PC-9 (cell line): ENCODE measurements around the gene BCL7B. TPM values are rescaled to one million over a fixed set of nuclear protein-coding genes. Genes with fewer than 3 reads are reported as not detected.
"Not testable (repeated sequence)": the region's sequence is repeated elsewhere in the genome, so short reads cannot be mapped to it uniquely, and the experiment has no call there.

Source experiments
- BruUV-seq: library from RNA; stranded (reverse); fragments of 400-500 nt; replicated peaks from 2 replicates; lab custom pipeline; 2021; lab: Mats Ljungman, UMichigan
- CTCF ChIA-PET: fragments of 300-600 bp; sonication (Branson Sonifier 250); formaldehyde crosslinking; loops from one replicate; lab custom pipeline; 2022; ENCODE audit warnings: antibody characterized with exemption; lab: Charles Lee
- POLR2A ChIA-PET: fragments of 300-600 bp; sonication (Branson Sonifier 250); formaldehyde crosslinking; loops from one replicate; lab custom pipeline; 2022; ENCODE audit warnings: antibody characterized with exemption; ENCODE audit not compliant: unreplicated experiment; lab: Charles Lee
- DNase-seq, 2 experiments: peaks; one replicate each; pipeline versions ENCODE4 v3.0.0 to v3.0.0-alpha.2; 2015 to 2022; ENCODE audit warnings: mixed read lengths in 1 of 2
- H2AFZ ChIP-seq: fragments of 200-600 bp; sonication (generic); 2 replicates; pipeline ENCODE4 v1.8.1; 2017; ENCODE audit warnings: antibody characterized with exemption
- H3F3A ChIP-seq: fragments of 200-600 bp; sonication (generic); 2 replicates; pipeline ENCODE4 v1.8.1; 2017; ENCODE audit warnings: antibody characterized with exemption, mild to moderate bottlenecking, low read depth; ENCODE audit not compliant: insufficient read depth
- H3K27ac ChIP-seq: fragments of 200-600 bp; sonication (generic); 2 replicates; pipeline ENCODE4 v1.6.1; 2016; ENCODE audit warnings: mixed run types
- H3K27me3 ChIP-seq: fragments of 200-600 bp; sonication (generic); 2 replicates; pipeline ENCODE4 v1.6.1; 2016; ENCODE audit warnings: low read depth, mixed run types; ENCODE audit not compliant: insufficient read depth
- H3K36me3 ChIP-seq: fragments of 200-600 bp; sonication (generic); 2 replicates; pipeline ENCODE4 v1.6.1; 2016; ENCODE audit warnings: low read depth, mixed run types
- H3K4me1 ChIP-seq: fragments of 200-600 bp; sonication (generic); replicated peaks from 2 replicates; pipeline ENCODE4 v1.6.1; 2016; ENCODE audit warnings: mixed run types; ENCODE audit not compliant: insufficient read depth
- H3K4me2 ChIP-seq: fragments of 200-600 bp; sonication (generic); 2 replicates; pipeline ENCODE4 v1.6.1; 2017; ENCODE audit warnings: mixed run types
- H3K4me3 ChIP-seq: fragments of 200-600 bp; sonication (generic); 2 replicates; pipeline ENCODE4 v1.6.1; 2016; ENCODE audit warnings: mixed run types
- H3K79me2 ChIP-seq: fragments of 200-600 bp; sonication (generic); 2 replicates; pipeline ENCODE4 v1.6.1; 2017; ENCODE audit warnings: low read depth, mixed run types
- H3K9me2 ChIP-seq: fragments of 200-600 bp; sonication (generic); 2 replicates; pipeline ENCODE4 v1.8.1; 2017; ENCODE audit warnings: mild to moderate bottlenecking; ENCODE audit not compliant: insufficient read depth
- H3K9me3 ChIP-seq: fragments of 200-600 bp; sonication (generic); 2 replicates; pipeline ENCODE4 v1.8.1; 2016; ENCODE audit warnings: low read depth; ENCODE audit not compliant: insufficient read depth
- H4K20me1 ChIP-seq: fragments of 200-600 bp; sonication (generic); 2 replicates; pipeline ENCODE4 v1.8.1; 2017; ENCODE audit not compliant: insufficient read depth
- CTCF ChIP-seq: fragments of 200-600 bp; sonication (generic); conservative IDR thresholded peaks from 2 replicates; pipeline ENCODE4 v1.6.1; 2017; ENCODE audit warnings: mixed run types, antibody characterized with exemption, mild to moderate bottlenecking, moderate library complexity
- EZH2 ChIP-seq: fragments of 200-600 bp; sonication (generic); IDR thresholded peaks from 2 replicates; pipeline ENCODE4 v1.8.0; 2017; ENCODE audit warnings: antibody characterized with exemption, low read depth
- intact Hi-C: fragments of 100-400 bp; cut with micrococcal nuclease; formaldehyde crosslinking; loops from one replicate; pipeline ENCODE4 v1.10.0; 2022; ENCODE audit not compliant: unreplicated experiment
- total RNA-seq: library from RNA; stranded (reverse); gene quantifications from 2 replicates; pipeline ENCODE4 v1.2.3, GENCODE V29; 2021

Gene BCL7B
- total RNA-seq, 1 experiment from 2014 or later: 70.4 TPM

GRCh38 chr7:73567140-73567539 is 9.7 kb upstream of the BCL7B start:
- TF ChIP-seq CTCF (no peak), EZH2 (no peak)
- no peak overlapping the region for H2AFZ ChIP-seq
- ChIA-PET CTCF (no interaction called here), POLR2A (interaction anchor here (0.7 kb wide), 1 partner anchor 11 kb away, joined by 10 read pairs; the partner anchor contains the start of gene TBL2)
- no peak overlapping the region for H3K4me3 ChIP-seq
- no peak overlapping the region for H3K27ac ChIP-seq
- peaks cover 35% of the 10 kb centered on the region; the same call in 1 of the 2 replicates for H3F3A ChIP-seq
- no peaks in the 10 kb centered on the region for H3K9me2 ChIP-seq
- H3K9me3 ChIP-seq: no peaks in the 10 kb centered on the region
- no peak overlapping the region for H3K4me2 ChIP-seq
- H3K4me1 ChIP-seq: no peaks in the 10 kb centered on the region
- no peaks in the 10 kb centered on the region for H3K79me2 ChIP-seq
- BruUV-seq: no TSS peak
- DNase-seq: no peak
- H4K20me1 ChIP-seq: no peaks in the 10 kb centered on the region; the same call in none of the 2 replicates
- H3K27me3 ChIP-seq: no peaks in the 10 kb centered on the region
- H3K36me3 ChIP-seq: 0 out of 2 replicates have a peak, but pooled peaks cover 4% of the 10 kb centered on the region
- intact Hi-C loops: no loop called here

GRCh38 chr7:73566431-73566830 is 8.9 kb upstream of the BCL7B start:
- H3K4me2 ChIP-seq, H3K4me1 ChIP-seq, H3K9me2 ChIP-seq, H3K27me3 ChIP-seq, H3K4me3 ChIP-seq, DNase-seq, intact Hi-C loops, H2AFZ ChIP-seq, CTCF ChIA-PET, H3K79me2 ChIP-seq, H3K27ac ChIP-seq, BruUV-seq, H3K36me3 ChIP-seq, H4K20me1 ChIP-seq, H3K9me3 ChIP-seq: not testable (repeated sequence)
- H3F3A ChIP-seq: peaks cover 35% of the 10 kb centered on the region; the same call in 1 of the 2 replicates
- POLR2A ChIA-PET: interaction anchor here (0.6 to 0.7 kb wide), 2 partner anchors 34 to 111 kb away, joined by 3 to 7 read pairs; no protein-coding TSS in a partner anchor

DNA sequence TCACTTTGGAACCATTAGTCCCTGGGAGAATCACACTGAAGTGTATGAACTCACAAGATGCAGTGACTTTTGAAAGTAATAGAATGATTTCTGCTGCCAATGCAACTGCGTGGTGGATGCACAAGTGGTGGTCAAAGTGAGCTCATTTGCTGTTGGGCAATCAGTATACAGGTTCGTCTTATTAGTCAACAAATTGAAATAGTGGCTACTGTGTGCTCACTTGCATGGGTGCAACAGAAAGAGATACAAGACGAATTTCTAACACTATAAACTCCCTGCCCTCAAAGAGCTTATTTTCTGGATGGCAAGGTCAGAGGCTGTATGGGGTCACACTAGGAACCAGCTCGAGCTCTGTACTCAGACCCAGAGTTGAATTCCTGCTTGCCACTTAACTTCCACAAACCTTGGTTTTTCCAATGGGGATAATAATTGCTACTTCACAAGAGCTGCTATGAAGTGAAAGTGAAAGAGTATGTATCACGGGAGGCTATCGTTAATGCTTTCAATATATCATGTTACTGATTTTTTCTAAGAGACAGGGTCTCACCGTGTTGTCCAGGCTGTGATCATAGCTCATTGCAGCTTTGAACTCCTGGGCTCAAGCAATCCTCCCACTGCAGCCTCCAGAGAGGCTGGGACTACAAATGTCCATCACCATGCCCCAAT is 8.3 kb upstream of the BCL7B start:
- no peaks in the 10 kb centered on the region for H3K4me1 ChIP-seq
- no peak overlapping the region for H2AFZ ChIP-seq
- H3K27ac ChIP-seq: no peak overlapping the region
- no peaks in the 10 kb centered on the region for H3K9me2 ChIP-seq
- TF ChIP-seq CTCF (no peak), EZH2 (no peak)
- intact Hi-C loops: no loop called here
- H3K9me3 ChIP-seq: no peaks in the 10 kb centered on the region
- H3K79me2 ChIP-seq: no peaks in the 10 kb centered on the region
- peak overlapping the region; percentile 8; the same call in 1 of the 2 replicates for H3K4me2 ChIP-seq
- DNase-seq: no peak
- H3F3A ChIP-seq: peaks cover 35% of the 10 kb centered on the region; the same call in 1 of the 2 replicates
- no peak overlapping the region for H3K4me3 ChIP-seq
- H3K36me3 ChIP-seq: no peaks in the 10 kb centered on the region
- BruUV-seq: no TSS peak
- POLR2A ChIA-PET: interaction anchor here (0.5 to 0.7 kb wide), 4 partner anchors 9 to 110 kb away, joined by 3 to 7 read pairs (median 4); no protein-coding TSS in a partner anchor
- CTCF ChIA-PET: no interaction called here
- H4K20me1 ChIP-seq: no peaks in the 10 kb centered on the region; the same call in none of the 2 replicates
- no peaks in the 10 kb centered on the region for H3K27me3 ChIP-seq
